ENCODE results near the gene DYNLT3. TPM values are rescaled to one million over a fixed set of nuclear protein-coding genes. Genes with fewer than 3 reads are reported as not detected.
A peak's percentile ranks its signal among the peaks of the same experiment; 100 is the strongest.

DYNLT3 gene
- polyA plus RNA-seq (2013, experiment 1 of 2; ENCODE audit: insufficient read length) = 44.3 TPM
- polyA plus RNA-seq (2013, experiment 2 of 2; ENCODE audit: insufficient read length) = 48.8 TPM

DNA sequence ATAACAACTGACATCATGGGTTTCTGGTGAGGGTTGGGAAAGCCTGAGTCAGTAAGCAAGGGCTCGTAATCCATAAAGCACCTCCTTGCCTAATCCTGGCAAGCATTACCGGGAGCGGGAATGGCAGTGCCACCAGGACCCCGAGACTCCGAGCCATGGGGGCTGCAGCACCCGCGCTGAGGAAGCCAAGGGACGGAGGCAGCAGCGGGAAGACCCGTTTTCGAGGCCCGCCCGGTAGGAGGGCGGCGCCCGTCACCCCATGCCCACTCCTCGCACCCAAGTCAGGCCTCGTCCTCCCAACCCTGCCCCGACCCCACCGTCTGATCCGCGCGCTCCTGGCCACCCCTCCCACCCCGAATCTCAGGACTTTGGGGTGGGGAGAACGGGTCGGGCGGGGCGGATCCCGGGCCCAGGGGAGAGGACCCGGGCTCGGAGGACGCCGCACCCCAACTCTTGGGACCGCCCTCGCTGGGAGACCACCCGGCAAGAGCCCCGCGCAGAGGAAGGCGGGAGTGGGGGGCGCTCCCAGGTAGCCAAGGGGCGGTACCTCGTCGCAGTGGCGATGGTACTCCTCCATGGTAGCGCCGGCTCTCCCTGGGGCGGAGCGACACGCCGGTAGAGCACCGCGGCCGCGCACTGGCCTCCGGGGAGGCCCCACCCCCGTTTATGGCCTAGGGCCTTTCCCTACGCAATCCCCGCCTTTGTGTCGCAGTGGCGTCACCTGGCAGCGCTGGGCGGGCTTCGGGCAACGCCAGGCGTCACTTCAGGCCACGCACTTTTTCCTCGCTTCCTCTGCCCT, at the start of gene DYNLT3:
DYNLT3 (minus strand) TSS at position 638 of the 799 bp plus-strand sequence; CDS start at position 577, 61 bp downstream.
- peak; percentile 80 for DNase-seq

- no peak for DNase-seq
Observed at GRCh38 chrX:37896511-37896890, 49.1 kb upstream of the DYNLT3 start.

DNA sequence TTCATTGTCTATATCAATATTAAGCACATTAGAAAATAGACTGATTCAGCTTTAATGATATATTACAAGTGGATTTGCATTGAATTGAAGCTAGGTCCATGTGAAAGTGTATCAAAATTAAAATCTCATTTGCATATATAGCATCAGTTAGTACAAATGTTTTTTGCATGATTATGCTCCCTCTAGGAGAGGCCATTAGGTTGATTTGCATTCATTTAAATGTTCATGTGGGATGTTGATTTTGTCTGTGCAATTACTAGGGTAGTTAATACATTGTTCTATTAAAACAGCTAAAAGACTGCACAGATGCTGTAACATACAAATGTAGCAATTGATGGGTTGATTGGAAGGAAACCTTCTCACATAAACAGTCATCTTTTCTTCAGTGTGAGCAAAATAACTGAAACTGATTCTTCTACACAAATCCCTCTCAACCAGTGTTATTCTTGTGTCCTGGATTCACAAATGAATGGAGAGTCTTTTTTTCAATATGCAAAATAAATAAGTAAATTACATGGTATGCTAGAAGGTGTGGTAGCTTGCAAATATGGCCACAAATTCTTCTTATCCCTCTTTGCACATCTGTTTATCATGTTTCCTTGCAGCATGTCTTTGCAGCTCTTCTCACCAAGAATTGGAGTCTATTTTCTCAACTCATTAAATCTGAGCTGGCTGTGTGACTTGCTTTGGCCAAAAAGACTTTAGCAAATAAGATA, 48.6 kb upstream of the DYNLT3 start:
- DNase-seq = no peak

- no peak for DNase-seq
Observed at GRCh38 chrX:37894725-37895124, 47.4 kb upstream of the DYNLT3 start.

GRCh38 chrX:37888010-37888409, 40.6 kb upstream of the DYNLT3 start:
- DNase-seq = no peak

GRCh38 chrX:37887347-37887746, 40.0 kb upstream of the DYNLT3 start:
- no peak for DNase-seq

- DNase-seq = no peak
Observed at GRCh38 chrX:37883196-37883595, 35.8 kb upstream of the DYNLT3 start.

- DNase-seq = peak; percentile 13
Observed at GRCh38 chrX:37879692-37880091, 32.3 kb upstream of the DYNLT3 start.

- DNase-seq = no peak
Observed at GRCh38 chrX:37876716-37877115, 29.3 kb upstream of the DYNLT3 start.

GRCh38 chrX:37875675-37876074, 28.3 kb upstream of the DYNLT3 start:
- peak; percentile 5 for DNase-seq

GRCh38 chrX:37873220-37873619, 25.8 kb upstream of the DYNLT3 start:
- DNase-seq = no peak

DNA sequence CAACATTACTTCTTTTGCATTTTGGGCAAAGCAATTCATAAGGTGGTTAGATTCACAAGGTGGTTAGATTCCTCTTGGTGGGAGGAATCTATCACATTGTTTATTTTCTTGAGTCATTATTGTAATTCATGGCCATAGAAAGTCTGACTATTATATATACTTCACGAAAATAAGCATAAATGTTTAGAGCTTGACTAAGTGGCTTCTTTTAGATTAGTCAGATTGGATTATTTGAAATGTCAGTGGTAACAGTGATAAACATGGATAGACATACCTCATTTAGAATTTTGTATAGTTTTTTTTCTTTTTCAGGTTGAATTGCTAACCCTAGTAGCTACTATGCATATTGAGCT, 24.9 kb upstream of the DYNLT3 start:
- no peak for DNase-seq

- DNase-seq = peak; percentile 91
Observed at GRCh38 chrX:37871626-37872302, 24.4 kb upstream of the DYNLT3 start.

- no peak for DNase-seq
Observed at GRCh38 chrX:37867536-37868153, 20.3 kb upstream of the DYNLT3 start.

GRCh38 chrX:37863728-37864127, 16.4 kb upstream of the DYNLT3 start:
- no peak for DNase-seq

- no peak for DNase-seq
Observed at GRCh38 chrX:37862851-37863250, 15.5 kb upstream of the DYNLT3 start.

GRCh38 chrX:37860721-37861120, 13.3 kb upstream of the DYNLT3 start:
- DNase-seq = peak; percentile 42

DNA sequence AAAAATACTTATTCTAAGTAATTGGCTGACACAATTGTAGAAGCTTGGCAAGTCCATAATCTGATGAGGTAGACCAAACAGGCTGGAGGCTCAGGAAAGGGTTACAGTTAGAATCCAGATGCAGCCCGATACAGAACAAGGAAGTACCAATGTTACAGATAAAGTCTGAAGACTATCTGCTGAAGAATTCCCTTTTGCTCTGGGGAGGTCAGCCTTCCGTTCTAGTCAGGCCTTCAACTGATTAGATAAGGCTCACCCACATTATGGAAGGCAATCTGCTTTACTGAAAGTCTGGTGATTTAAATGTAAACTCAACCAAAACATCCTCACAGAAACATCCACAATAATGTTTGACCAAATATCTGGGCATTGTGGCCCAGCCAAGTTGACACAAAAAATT, 7.4 kb upstream of the DYNLT3 start:
- no peak for DNase-seq

- no peak for DNase-seq
Observed at GRCh38 chrX:37854148-37854547, 6.8 kb upstream of the DYNLT3 start.

- no peak for DNase-seq
Observed at GRCh38 chrX:37847733-37848197, 394 bp upstream of the DYNLT3 start.

DNA sequence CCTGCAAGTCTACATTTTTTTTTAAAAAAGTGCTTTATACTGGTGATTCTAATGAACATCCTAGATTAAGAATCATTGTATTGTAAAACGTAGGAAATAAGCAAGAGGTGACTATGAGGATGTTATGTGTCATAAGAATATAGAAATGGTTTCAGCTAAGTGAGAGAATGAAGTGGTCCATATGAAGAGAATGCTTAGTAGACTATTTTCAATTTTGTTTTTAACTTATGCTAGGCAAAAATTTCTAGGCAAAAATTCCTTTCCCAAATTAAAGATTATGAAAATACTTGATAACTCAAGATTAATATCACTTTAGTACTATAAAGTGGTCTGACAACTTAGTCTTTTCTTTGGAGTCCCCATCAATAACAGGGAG, 825 bp downstream of the DYNLT3 start:
- DNase-seq = no peak

GRCh38 chrX:37846141-37846540, 1.2 kb downstream of the DYNLT3 start:
- DNase-seq = no peak

DNA sequence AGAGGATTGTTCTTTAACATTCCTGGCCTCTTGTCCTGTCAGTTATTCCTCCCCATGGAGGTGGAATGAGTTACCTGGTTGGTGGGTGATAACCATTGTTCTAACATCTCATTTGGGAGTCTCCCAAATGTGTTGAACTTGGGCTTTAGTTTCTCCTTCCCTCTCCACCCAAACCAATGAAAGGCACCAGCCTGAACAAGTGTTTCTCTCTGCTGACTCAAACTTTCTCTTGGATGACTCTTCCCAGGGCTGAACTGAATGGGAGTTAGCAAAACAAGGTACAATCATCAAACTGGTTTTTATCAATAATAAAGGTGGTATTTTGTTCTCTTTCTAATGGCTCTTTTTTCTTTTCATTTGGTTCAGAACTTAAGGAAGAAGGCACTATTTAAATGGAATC, 2.7 kb downstream of the DYNLT3 start:
- DNase-seq = no peak

Measured in fibroblast of skin of back (primary cell).